ENCODE results near the gene RAB15. TPM values are rescaled to one million over a fixed set of nuclear protein-coding genes. Genes with fewer than 3 reads are reported as not detected.

The RAB15 gene
- total and polyA plus RNA-seq, 7 donors = 3.1 to 61.9 (median 18.0) TPM

DNA sequence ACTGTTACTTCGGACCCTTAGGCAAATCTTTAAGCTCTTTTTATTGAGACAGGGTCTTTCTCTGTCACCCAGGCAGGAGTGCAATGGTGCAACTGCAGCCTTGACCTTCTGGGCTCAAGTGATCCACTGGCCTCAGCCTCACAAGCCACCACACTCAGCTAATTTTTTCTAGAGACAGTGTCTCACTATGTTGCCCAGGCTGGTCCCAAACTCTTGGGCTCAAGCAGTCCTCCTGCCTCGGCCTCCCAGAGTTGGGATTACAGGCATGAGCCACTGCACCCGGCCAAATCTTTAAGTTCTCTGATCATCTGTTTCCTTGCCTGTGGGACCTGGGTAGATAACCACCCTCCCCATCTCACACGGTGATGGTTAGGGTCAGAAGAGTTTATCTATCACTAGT, 27.3 kb downstream of the RAB15 start:
- intact Hi-C loops (cut with DNase I) = no loop called here
- DNase-seq = no peak
- WGBS, 3 donors = 86 to 95% (median 94%) methylated on average over 4 of the region's 4 CpGs
- Histone ChIP-seq H3K4me3 (no peak overlapping the region), H3K27ac (no peak overlapping the region), H3K36me3 (ENCODE audit: insufficient read depth in 1 of 2, low read depth in 1 of 2) (peaks cover 0 to 39% of the 10 kb centered on the region in 2 donors), H3K9me3 (no peaks in the 10 kb centered on the region), H3K27me3 (ENCODE audit: insufficient read depth in 3 of 3, low read length in 2 of 3) (no peaks in the 10 kb centered on the region), H3K4me1 (peaks cover 16% of the 10 kb centered on the region)
- no peak for ATAC-seq
- TF ChIP-seq, protein P1, sequence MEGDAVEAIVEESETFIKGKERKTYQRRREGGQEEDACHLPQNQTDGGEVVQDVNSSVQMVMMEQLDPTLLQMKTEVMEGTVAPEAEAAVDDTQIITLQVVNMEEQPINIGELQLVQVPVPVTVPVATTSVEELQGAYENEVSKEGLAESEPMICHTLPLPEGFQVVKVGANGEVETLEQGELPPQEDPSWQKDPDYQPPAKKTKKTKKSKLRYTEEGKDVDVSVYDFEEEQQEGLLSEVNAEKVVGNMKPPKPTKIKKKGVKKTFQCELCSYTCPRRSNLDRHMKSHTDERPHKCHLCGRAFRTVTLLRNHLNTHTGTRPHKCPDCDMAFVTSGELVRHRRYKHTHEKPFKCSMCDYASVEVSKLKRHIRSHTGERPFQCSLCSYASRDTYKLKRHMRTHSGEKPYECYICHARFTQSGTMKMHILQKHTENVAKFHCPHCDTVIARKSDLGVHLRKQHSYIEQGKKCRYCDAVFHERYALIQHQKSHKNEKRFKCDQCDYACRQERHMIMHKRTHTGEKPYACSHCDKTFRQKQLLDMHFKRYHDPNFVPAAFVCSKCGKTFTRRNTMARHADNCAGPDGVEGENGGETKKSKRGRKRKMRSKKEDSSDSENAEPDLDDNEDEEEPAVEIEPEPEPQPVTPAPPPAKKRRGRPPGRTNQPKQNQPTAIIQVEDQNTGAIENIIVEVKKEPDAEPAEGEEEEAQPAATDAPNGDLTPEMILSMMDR (IDR thresholded peaks at IDR 0.05) = no peak

DNA sequence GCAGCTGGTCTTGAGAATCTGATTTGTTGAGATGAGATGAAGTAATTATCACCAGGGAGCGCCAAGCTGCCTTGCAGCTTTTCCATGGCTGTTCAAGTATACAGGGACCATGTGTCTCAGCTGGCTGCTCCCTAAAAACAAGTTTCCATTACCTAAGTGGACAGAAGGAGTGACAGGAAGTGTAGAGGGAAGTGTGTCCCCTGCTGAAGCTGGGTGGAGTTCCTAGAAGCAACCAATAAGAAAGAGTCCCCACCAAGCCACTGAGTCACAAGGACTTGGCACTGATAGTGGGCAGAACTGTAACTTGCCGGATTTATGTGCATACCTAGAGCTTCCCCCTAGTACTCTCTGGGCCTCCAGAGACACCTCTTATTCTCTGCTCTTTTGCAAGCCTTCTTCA, 28.1 kb downstream of the RAB15 start:
- no peak for ATAC-seq

DNA sequence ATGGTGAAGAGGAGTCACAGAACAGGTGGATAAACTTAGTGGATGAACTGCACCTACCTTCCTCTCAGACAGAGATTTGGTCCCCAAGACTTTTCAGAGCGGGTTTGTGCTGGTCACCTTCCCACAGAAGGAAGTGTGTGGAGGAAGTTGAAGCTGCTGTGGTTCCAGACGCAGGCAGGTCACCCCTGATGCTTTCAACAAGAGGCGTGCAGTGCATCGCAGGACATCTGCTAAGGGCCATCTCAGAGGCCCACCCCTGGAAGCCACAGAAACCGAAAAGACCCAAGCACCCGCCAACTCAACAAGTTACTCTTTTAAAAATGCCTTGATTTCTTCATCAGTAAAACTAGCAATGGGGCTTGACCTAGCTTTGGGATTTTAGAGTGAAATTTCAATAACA, 28.6 kb downstream of the RAB15 start:
- TF ChIP-seq, protein P1 (IDR thresholded peaks at IDR 0.05) = no peak
- no peaks in the 10 kb centered on the region for H3K27me3 ChIP-seq (ENCODE audit: insufficient read depth in 3 of 3, low read length in 2 of 3)
- H3K9me3 ChIP-seq = no peaks in the 10 kb centered on the region
- DNase-seq = no peak
- WGBS, 3 donors = 81 to 88% (median 85%) methylated on average over 6 of the region's 6 CpGs
- no peak overlapping the region for H3K27ac ChIP-seq
- intact Hi-C loops (cut with DNase I) = no loop called here
- peaks cover 0 to 31% of the 10 kb centered on the region in 2 donors for H3K36me3 ChIP-seq (ENCODE audit: insufficient read depth in 1 of 2, low read depth in 1 of 2)
- ATAC-seq = no peak
- no peak overlapping the region for H3K4me3 ChIP-seq
- peaks cover 13% of the 10 kb centered on the region for H3K4me1 ChIP-seq

More for the DNA sequence above, 28.1 kb downstream of the RAB15 start:
- intact Hi-C loops (cut with DNase I) = no loop called here
- Histone ChIP-seq H3K36me3 (ENCODE audit: insufficient read depth in 1 of 2, low read depth in 1 of 2) (peaks cover 0 to 36% of the 10 kb centered on the region in 2 donors), H3K4me3 (no peak overlapping the region), H3K27ac (no peak overlapping the region), H3K4me1 (peaks cover 14% of the 10 kb centered on the region), H3K27me3 (ENCODE audit: insufficient read depth in 3 of 3, low read length in 2 of 3) (no peaks in the 10 kb centered on the region), H3K9me3 (no peaks in the 10 kb centered on the region)
- no peak for DNase-seq
- WGBS, 3 donors = 80 to 87% (median 81%) methylated on average over 2 of the region's 2 CpGs
- TF ChIP-seq, protein P1 (IDR thresholded peaks at IDR 0.05) = no peak

DNA sequence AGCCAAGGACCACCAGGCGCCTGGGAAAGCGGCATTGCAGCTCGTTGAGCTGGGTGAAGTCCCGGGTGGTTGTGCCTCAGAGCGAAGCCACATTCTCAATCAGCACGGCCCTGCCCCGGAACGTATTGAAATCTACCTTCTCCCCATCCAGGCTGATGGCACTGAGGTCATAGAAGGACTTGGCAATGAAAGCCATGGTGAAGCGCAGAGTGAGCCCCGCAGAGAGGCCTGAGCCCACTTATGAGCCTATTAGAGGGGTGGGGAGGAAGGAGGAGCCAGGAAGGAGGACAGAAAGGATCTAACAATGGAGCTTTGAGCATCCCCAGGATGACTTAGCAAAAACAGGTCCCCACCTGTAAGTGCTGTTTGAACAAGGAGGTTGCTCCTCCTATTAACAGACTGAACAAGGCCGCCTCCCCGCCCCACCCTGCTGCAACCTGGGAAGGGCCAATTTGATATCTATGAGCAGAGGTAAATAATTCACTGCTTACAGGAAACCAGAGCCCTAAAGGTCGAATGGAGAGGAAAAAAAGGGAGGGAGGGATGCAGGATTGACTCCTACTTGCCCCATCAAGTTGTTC, 29.5 kb downstream of the RAB15 start, which contains the start of gene GPX2:
Gene GPX2 (minus strand): TSS at position 215 of the 581 bp plus-strand sequence. CDS start 19 bp downstream, at position 196.
- WGBS, 3 donors = 86 to 89% (median 87%) methylated on average over 13 of the region's 13 CpGs
- Histone ChIP-seq H3K27ac (no peak within 1 kb of the TSS), H3K4me3 (no peak within 1 kb of the TSS), H3K27me3 (ENCODE audit: insufficient read depth in 3 of 3, low read length in 2 of 3) (no peaks in the 10 kb centered on the region), H3K4me1 (peaks cover 5% of the 10 kb centered on the region), H3K36me3 (ENCODE audit: insufficient read depth in 1 of 2, low read depth in 1 of 2) (peaks cover 0 to 22% of the 10 kb centered on the region in 2 donors), H3K9me3 (no peaks in the 10 kb centered on the region)
- TF ChIP-seq, protein P1 (IDR thresholded peaks at IDR 0.05) = no peak
- intact Hi-C loops (cut with DNase I) = no loop called here
- DNase-seq = no peak
- no peak for ATAC-seq
